Measurements from ENCODE around the gene C9orf153.
"Not testable (repeated sequence)": the region's sequence is repeated elsewhere in the genome, so short reads cannot be mapped to it uniquely, and the experiment has no call there.

Gene C9orf153

GRCh38 chr9:86262492-86262891 is 3.0 kb upstream of the C9orf153 start:
- no peak for DNase-seq

GRCh38 chr9:86257391-86257790 is 2.1 kb downstream of the C9orf153 start:
- DNase-seq: no peak

GRCh38 chr9:86256653-86257052 is 2.8 kb downstream of the C9orf153 start:
- DNase-seq: no peak

- DNase-seq: no peak
Observed at GRCh38 chr9:86253577-86253976, 5.9 kb downstream of the C9orf153 start.

- no peak for DNase-seq
Observed at GRCh38 chr9:86252870-86253269, 6.6 kb downstream of the C9orf153 start.

GRCh38 chr9:86250123-86250522 is 9.3 kb downstream of the C9orf153 start:
- DNase-seq: no peak

- DNase-seq: no peak
Observed at GRCh38 chr9:86248746-86249145, 10.7 kb downstream of the C9orf153 start.

GRCh38 chr9:86246752-86247161 is 12.7 kb downstream of the C9orf153 start:
- DNase-seq: peak; percentile 43

GRCh38 chr9:86242071-86242470 is 17.4 kb downstream of the C9orf153 start:
- no peak for DNase-seq

- no peak for DNase-seq
Observed at GRCh38 chr9:86241216-86241615, 18.2 kb downstream of the C9orf153 start.

- DNase-seq: no peak
Observed at GRCh38 chr9:86238861-86239770, 20.3 kb downstream of the C9orf153 start.

GRCh38 chr9:86230858-86231257 is 28.6 kb downstream of the C9orf153 start:
- DNase-seq: no peak

- DNase-seq: no peak
Observed at GRCh38 chr9:86222667-86223066, 36.8 kb downstream of the C9orf153 start.

- no peak for DNase-seq
Observed at GRCh38 chr9:86219606-86220005, 39.9 kb downstream of the C9orf153 start.

- no peak for DNase-seq
Observed at GRCh38 chr9:86217076-86217755, 42.2 kb downstream of the C9orf153 start.

- no peak for DNase-seq
Observed at GRCh38 chr9:86207193-86207592, 52.3 kb downstream of the C9orf153 start.

- no peak for DNase-seq
Observed at GRCh38 chr9:86202338-86202882, 57.0 kb downstream of the C9orf153 start.

- DNase-seq: no peak
Observed at GRCh38 chr9:86201474-86202337, 57.8 kb downstream of the C9orf153 start.

GRCh38 chr9:86200599-86201162 is 58.8 kb downstream of the C9orf153 start:
- DNase-seq: no peak

- no peak for DNase-seq
Observed at GRCh38 chr9:86193088-86193487, 66.4 kb downstream of the C9orf153 start.

GRCh38 chr9:86190700-86191099 is 68.8 kb downstream of the C9orf153 start:
- DNase-seq: not testable (repeated sequence)

GRCh38 chr9:86187121-86187520 is 72.3 kb downstream of the C9orf153 start:
- DNase-seq: no peak

Measured in left hindlimb (tissue), 1 donor.